Activated gamma-delta T cell treated with anti-CD3 and anti-CD28 coated beads, Interleukin-2, amount 50 U/mL, for 16 hours (primary cell): ENCODE data around the gene RCBTB2.
"Not testable (repeated sequence)": the region's sequence is repeated elsewhere in the genome, so short reads cannot be mapped to it uniquely, and the experiment has no call there.

Experiments used
- DNase-seq: peaks from one replicate; pipeline ENCODE4 v3.0.0-alpha.2; 2020; ENCODE audit warnings: low read depth

Gene RCBTB2

GRCh38 chr13:48494874-48495273 lies 38.0 kb downstream of the RCBTB2 start:
- DNase-seq, result no peak

- no peak for DNase-seq
These were observed 39.0 kb downstream of the RCBTB2 start for GRCh38 chr13:48493851-48494250.

GRCh38 chr13:48493066-48493765 lies 39.7 kb downstream of the RCBTB2 start:
- DNase-seq, result no peak

- DNase-seq, result peak; percentile 57
These were observed 40.3 kb downstream of the RCBTB2 start for GRCh38 chr13:48492470-48493065.

GRCh38 chr13:48492096-48492440 lies 40.8 kb downstream of the RCBTB2 start:
- no peak for DNase-seq

GRCh38 chr13:48491423-48492095 lies 41.3 kb downstream of the RCBTB2 start:
- DNase-seq, result no peak

- no peak for DNase-seq
These were observed 42.6 kb downstream of the RCBTB2 start for GRCh38 chr13:48490241-48490640.

- DNase-seq, result no peak
These were observed 43.2 kb downstream of the RCBTB2 start for GRCh38 chr13:48489666-48490065.

GRCh38 chr13:48488995-48489394 lies 43.9 kb downstream of the RCBTB2 start:
- DNase-seq, result no peak

GRCh38 chr13:48487968-48488367 lies 44.9 kb downstream of the RCBTB2 start:
- DNase-seq, result no peak

- DNase-seq, result no peak
These were observed 46.0 kb downstream of the RCBTB2 start for GRCh38 chr13:48486836-48487235.

GRCh38 chr13:48486362-48486761 lies 46.5 kb downstream of the RCBTB2 start:
- no peak for DNase-seq

- DNase-seq, result no peak
These were observed 47.4 kb downstream of the RCBTB2 start for GRCh38 chr13:48485432-48485831.

GRCh38 chr13:48483575-48483974 lies 49.3 kb downstream of the RCBTB2 start:
- no peak for DNase-seq

- no peak for DNase-seq
These were observed 54.5 kb downstream of the RCBTB2 start for GRCh38 chr13:48478391-48478790.

- no peak for DNase-seq
These were observed 55.6 kb downstream of the RCBTB2 start for GRCh38 chr13:48477191-48477855.

GRCh38 chr13:48476686-48477085 lies 56.2 kb downstream of the RCBTB2 start:
- DNase-seq, result no peak

- no peak for DNase-seq
These were observed 56.7 kb downstream of the RCBTB2 start for GRCh38 chr13:48476215-48476614.

GRCh38 chr13:48475230-48475629 lies 57.6 kb downstream of the RCBTB2 start:
- DNase-seq, result no peak

- DNase-seq, result no peak
These were observed 75.2 kb downstream of the RCBTB2 start for GRCh38 chr13:48457578-48458242.

GRCh38 chr13:48456546-48456945 lies 76.3 kb downstream of the RCBTB2 start:
- no peak for DNase-seq

- not testable (repeated sequence) for DNase-seq
These were observed 81.7 kb downstream of the RCBTB2 start for GRCh38 chr13:48451196-48451595.
